IMR-90 (cell line): ENCODE data around the gene FDXR. TPM values are rescaled to one million over a fixed set of nuclear protein-coding genes. Genes with fewer than 3 reads are reported as not detected.

Experiments
- ATAC-seq: fragments of 200-7000 bp; cut with Tn5 transposase; 2 replicates; pipeline ENCODE4 v1.9.1; 2020; ENCODE audit warnings: low read depth, mild to moderate bottlenecking, moderate library complexity
- BruUV-seq: library from RNA; stranded (reverse); fragments of 400-500 nt; replicated peaks from 2 replicates; lab custom pipeline; 2021; lab: Mats Ljungman, UMichigan
- CTCF ChIA-PET: fragments of 300-600 bp; formaldehyde crosslinking; extraction: SDS; loops from one replicate; lab custom pipeline; 2021; ENCODE audit warnings: antibody characterized with exemption; lab: Yijun Ruan, JAX
- POLR2A ChIA-PET: fragments of 300-600 bp; sonication (Branson Sonifier 250); formaldehyde crosslinking; loops from one replicate; lab custom pipeline; 2022; ENCODE audit warnings: antibody characterized with exemption; ENCODE audit not compliant: unreplicated experiment; lab: Charles Lee
- DNase-seq: peaks from one replicate; pipeline ENCODE4 v3.0.0; 2013
- H2AFZ ChIP-seq: replicated peaks from 2 replicates; pipeline ENCODE3; 2013; ENCODE audit warnings: low read length, mild to moderate bottlenecking; ENCODE audit not compliant: poor library complexity
- H2AK5ac ChIP-seq: 2 replicates; pipeline ENCODE4 v1.6.1; 2013; ENCODE audit warnings: low read depth, low read length, inconsistent platforms
- H2AK9ac ChIP-seq: replicated peaks from 2 replicates; pipeline ENCODE3; 2013; ENCODE audit warnings: mild to moderate bottlenecking, low read depth, low read length, moderate library complexity; ENCODE audit not compliant: poor library complexity
- H2BK120ac ChIP-seq: 2 replicates; pipeline ENCODE4 v1.6.1; 2013; ENCODE audit warnings: low read depth, low read length, inconsistent platforms
- H2BK15ac ChIP-seq: 3 replicates; pipeline ENCODE4 v1.6.1; 2013; ENCODE audit warnings: low read depth, low read length, inconsistent platforms
- H2BK20ac ChIP-seq: 2 replicates; pipeline ENCODE4 v1.6.1; 2013; ENCODE audit warnings: low read depth, mild to moderate bottlenecking, inconsistent platforms, low read length, moderate library complexity
- H2BK5ac ChIP-seq: 2 replicates; pipeline ENCODE4 v1.6.1; 2013; ENCODE audit warnings: mild to moderate bottlenecking, low read depth, low read length, inconsistent platforms; ENCODE audit not compliant: poor library complexity, severe bottlenecking
- H3K14ac ChIP-seq: replicated peaks from 2 replicates; pipeline ENCODE4 v1.6.1; 2013; ENCODE audit warnings: low read depth, low read length, inconsistent platforms
- H3K18ac ChIP-seq: 2 replicates; pipeline ENCODE4 v1.6.1; 2013; ENCODE audit warnings: low read depth, low read length, control low read depth
- H3K23ac ChIP-seq: 2 replicates; pipeline ENCODE4 v1.6.1; 2013; ENCODE audit warnings: low read depth, low read length, inconsistent platforms
- H3K27ac ChIP-seq: 2 replicates; pipeline ENCODE4 v1.5.1; 2013; ENCODE audit warnings: mild to moderate bottlenecking, control low read depth, low read length; ENCODE audit not compliant: insufficient read depth
- H3K27me3 ChIP-seq: 2 replicates; pipeline ENCODE4 v1.6.1; 2013; ENCODE audit warnings: low read length; ENCODE audit not compliant: control insufficient read depth, insufficient read depth
- H3K36me3 ChIP-seq: 2 replicates; pipeline ENCODE4 v1.6.1; 2013; ENCODE audit warnings: low read length, mixed read lengths; ENCODE audit not compliant: control insufficient read depth, insufficient read depth
- H3K4ac ChIP-seq: 2 replicates; pipeline ENCODE4 v1.6.1; 2013; ENCODE audit warnings: low read depth, low read length, inconsistent platforms
- H3K4me1 ChIP-seq: 2 replicates; pipeline ENCODE4 v1.6.1; 2013; ENCODE audit warnings: low read length, mixed read lengths; ENCODE audit not compliant: control insufficient read depth, insufficient read depth
- H3K4me2 ChIP-seq: 2 replicates; pipeline ENCODE4 v1.6.1; 2013; ENCODE audit warnings: low read depth, mild to moderate bottlenecking, control low read depth, low read length, moderate library complexity
- H3K4me3 ChIP-seq: 2 replicates; pipeline ENCODE4 v1.5.1; 2013; ENCODE audit warnings: low read depth, mild to moderate bottlenecking, control low read depth, low read length, moderate library complexity; ENCODE audit not compliant: insufficient read depth
- H3K56ac ChIP-seq: 2 replicates; pipeline ENCODE4 v1.6.1; 2013; ENCODE audit warnings: low read length, inconsistent platforms; ENCODE audit not compliant: insufficient read depth; ENCODE audit errors: extremely low read depth
- H3K79me1 ChIP-seq, 2 experiments: 2 replicates each; pipeline ENCODE4 v1.6.1; 2013; ENCODE audit warnings: low read length in 2 of 2, inconsistent platforms in 1 of 2, low read depth in 1 of 2
- H3K9ac ChIP-seq: 2 replicates; pipeline ENCODE4 v1.6.1; 2013; ENCODE audit warnings: low read depth, low read length, control low read depth
- H3K9me1 ChIP-seq: 2 replicates; pipeline ENCODE4 v1.6.1; 2013; ENCODE audit warnings: low read length, inconsistent platforms; ENCODE audit not compliant: insufficient read depth
- H3K9me3 ChIP-seq: 2 replicates; pipeline ENCODE4 v1.6.1; 2013; ENCODE audit warnings: low read length; ENCODE audit not compliant: control insufficient read depth, insufficient read depth
- H4K20me1 ChIP-seq: 2 replicates; pipeline ENCODE4 v1.6.1; 2013; ENCODE audit warnings: low read length, inconsistent platforms; ENCODE audit not compliant: insufficient read depth
- H4K5ac ChIP-seq: 2 replicates; pipeline ENCODE4 v1.6.1; 2013; ENCODE audit warnings: mild to moderate bottlenecking, low read depth, low read length, control low read depth
- H4K8ac ChIP-seq, 2 experiments: 2 replicates each; pipeline ENCODE4 v1.6.1; 2013; ENCODE audit warnings: low read depth in 2 of 2, low read length in 2 of 2, control low read depth in 1 of 2, inconsistent platforms in 1 of 2
- H4K91ac ChIP-seq: 2 replicates; pipeline ENCODE4 v1.6.1; 2013; ENCODE audit warnings: low read depth, low read length, inconsistent platforms; ENCODE audit not compliant: insufficient read depth
- CHD1 ChIP-seq: IDR thresholded peaks from 2 replicates; pipeline ENCODE4 v1.6.1; 2012; ENCODE audit warnings: low read depth, low read length, improper control_type of control experiment
- MAFK ChIP-seq: IDR thresholded peaks from 2 replicates; pipeline ENCODE4 v1.6.1; 2012; ENCODE audit warnings: low read depth, low read length, improper control_type of control experiment
- MXI1 ChIP-seq: IDR thresholded peaks from 2 replicates; pipeline ENCODE4 v1.6.1; 2012; ENCODE audit warnings: low read depth, mild to moderate bottlenecking, low read length, moderate library complexity, borderline replicate concordance
- POLR2A ChIP-seq: IDR thresholded peaks from 2 replicates; pipeline ENCODE4 v1.6.1; 2012; ENCODE audit warnings: mild to moderate bottlenecking, low read depth, low read length
- RAD21 ChIP-seq: IDR thresholded peaks from 2 replicates; pipeline ENCODE4 v1.6.1; 2012; ENCODE audit warnings: low read length, improper control_type of control experiment
- RCOR1 ChIP-seq: IDR thresholded peaks from 2 replicates; pipeline ENCODE4 v1.6.1; 2012; ENCODE audit warnings: mild to moderate bottlenecking, low read length, improper control_type of control experiment; ENCODE audit not compliant: insufficient replicate concordance
- RFX5 ChIP-seq: IDR thresholded peaks from 2 replicates; pipeline ENCODE4 v1.8.0; 2012; ENCODE audit warnings: low read depth, mild to moderate bottlenecking, low read length, moderate library complexity
- WGBS, 2 experiments: methylation state at CpG; one replicate each; pipeline versions ENCODE4 v1.1.5 to v1.1.7; 2013; ENCODE audit warnings: missing lambda C conversion rate in 2 of 2; ENCODE audit not compliant: insufficient read length in 1 of 2; ENCODE audit errors: extremely low coverage in 2 of 2; 5-methylcytosine and 5-hydroxymethylcytosine counted together
- dilution Hi-C: fragments of 300-500 bp; cut with HindIII; formaldehyde crosslinking; loops from one replicate; pipeline ENCODE4 v1.14.3; 2018; ENCODE audit warnings: low sequenced_read_pairs; ENCODE audit not compliant: unreplicated experiment
- in situ Hi-C: fragments of 300-500 bp; cut with MboI; formaldehyde crosslinking; loops from 3 replicates; pipeline ENCODE4 v1.14.3; 2019; ENCODE audit warnings: low sequenced_read_pairs, inconsistent platforms, mixed read lengths
- intact Hi-C: fragments of 100-400 bp; cut with micrococcal nuclease; formaldehyde crosslinking; loops from 2 replicates; pipeline ENCODE4 v1.10.0; 2022
- polyA plus RNA-seq, 3 experiments: library from polyadenylated mRNA; depleted of rRNA; stranded (reverse); fragments of >200 nt; gene quantifications; 2 replicates each; pipeline ENCODE4 v1.2.3, GENCODE V29; 2012; ENCODE audit warnings: low replicate concordance in 1 of 3
- total RNA-seq: library from RNA; depleted of rRNA; stranded (reverse); fragments of >200 nt; gene quantifications from 2 replicates; pipeline ENCODE4 v1.2.3, GENCODE V29; 2012

FDXR gene
- total and polyA plus RNA-seq, 2 of the 4 experiments (the other 2 are of a cell fraction), result 12.4 to 18.6 TPM

DNA sequence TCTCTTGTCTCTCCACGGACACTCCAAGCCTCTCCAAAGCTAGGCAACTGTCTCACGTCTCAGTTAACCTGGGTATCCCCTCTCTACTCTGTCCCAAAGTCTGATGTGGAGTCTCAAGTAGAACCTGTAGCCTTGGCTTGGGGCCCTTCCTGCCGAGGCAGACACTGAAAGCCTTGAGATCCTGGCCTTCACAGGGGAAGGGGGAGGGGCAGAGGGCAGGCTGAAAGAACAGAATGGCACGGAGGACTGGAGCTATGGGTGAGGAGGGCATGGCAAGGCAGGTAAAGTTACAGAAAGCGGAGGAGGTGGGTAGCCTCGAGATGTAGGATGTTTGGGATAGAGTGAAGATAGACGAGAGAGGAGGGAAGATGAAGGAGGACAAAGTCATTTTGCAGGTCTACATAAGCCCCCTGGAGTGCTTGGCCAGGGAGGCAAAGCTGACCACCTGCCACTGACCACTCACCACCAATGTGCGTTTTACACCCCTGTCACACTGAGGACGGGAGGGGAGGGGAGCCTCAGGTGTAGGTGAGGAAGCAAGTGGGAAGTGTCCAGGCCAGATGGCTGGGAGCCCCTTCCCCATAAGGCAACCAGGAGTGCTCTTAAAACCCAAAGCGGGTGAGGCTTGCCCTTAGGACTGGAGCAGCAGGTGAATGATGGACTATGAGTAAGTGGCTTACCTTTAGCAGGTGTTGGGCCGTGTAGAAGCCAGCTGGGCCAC lies 1.3 kb downstream of the FDXR start:
- Histone ChIP-seq H4K91ac (no peak overlapping the region), H3K14ac (0 out of 2 replicates have a peak overlapping the region, but pooled peaks have one; percentile 89), H4K8ac (no peak overlapping the region), H3K9ac (no peak overlapping the region; the same call in 1 of the 2 replicates), H2AK9ac (peak overlapping the region; percentile 99), H4K20me1 (0 out of 2 replicates have a peak, but pooled peaks cover 3% of the 10 kb centered on the region), H3K56ac (no peak overlapping the region), H3K4me1 (peaks cover 11% of the 10 kb centered on the region), H2BK15ac (no peak overlapping the region), H3K9me3 (no peaks in the 10 kb centered on the region), H4K5ac (no peak overlapping the region; the same call in 1 of the 2 replicates), H2BK120ac (no peak overlapping the region), H3K18ac (no peak overlapping the region), H3K23ac (peak overlapping the region; percentile 17; the same call in 1 of the 2 replicates), H3K79me1 (peaks cover 17 to 35% of the 10 kb centered on the region in 2 experiments; a peak in 3 of 4 replicates), H2AFZ (no peak overlapping the region), H2BK5ac (no peak overlapping the region), H3K4ac (no peak overlapping the region; the same call in 1 of the 2 replicates), H2AK5ac (0 out of 2 replicates have a peak overlapping the region, but pooled peaks have one; percentile 27), H2BK20ac (no peak overlapping the region), H3K36me3 (peaks cover 1% of the 10 kb centered on the region; the same call in 1 of the 2 replicates), H3K9me1 (peaks cover 16% of the 10 kb centered on the region), H3K27me3 (no peaks in the 10 kb centered on the region), H3K4me2 (peak overlapping the region; percentile 97), H3K27ac (no peak overlapping the region), H3K4me3 (peak overlapping the region; percentile 92)
- intact Hi-C loops (no loop called here), dilution Hi-C loops (no loop called here), in situ Hi-C loops (loop anchor here (25.0 kb wide), 1 partner anchor 659 kb away; the partner anchor contains the start of genes RPL38 and TTYH2)
- DNase-seq (no peak), ATAC-seq (no peak)
- POLR2A ChIA-PET, result no interaction called here
- no TSS peak for BruUV-seq
- CTCF ChIA-PET, result no interaction called here
- TF ChIP-seq MAFK (no peak), POLR2A (no peak), RFX5 (no peak), RAD21 (no peak), MXI1 (no peak), CHD1 (no peak), RCOR1 (no peak)
- 100% methylated on average over 2 of the region's 11 CpGs; no CpG with 5 or more reads in 1 of the 2 experiments for WGBS, 2 experiments
